Superior temporal gyrus (tissue), 1 donor: ENCODE data around the gene ACTL9.

Source experiments
- DNase-seq: peaks from one replicate; pipeline ENCODE4 v3.0.0-alpha.2; 2016; ENCODE audit errors: extremely low spot score

Gene ACTL9

GRCh38 chr19:8686549-8686948, 12.0 kb downstream of the ACTL9 start:
- no peak for DNase-seq

GRCh38 chr19:8684001-8684902, 14.3 kb downstream of the ACTL9 start:
- no peak for DNase-seq

- DNase-seq = no peak
Observed at GRCh38 chr19:8682931-8683330, 15.7 kb downstream of the ACTL9 start.

GRCh38 chr19:8682472-8682871, 16.1 kb downstream of the ACTL9 start:
- DNase-seq = no peak

- no peak for DNase-seq
Observed at GRCh38 chr19:8681345-8682029, 17.1 kb downstream of the ACTL9 start.

- DNase-seq = no peak
Observed at GRCh38 chr19:8680676-8681344, 17.8 kb downstream of the ACTL9 start.

GRCh38 chr19:8678244-8678807, 20.3 kb downstream of the ACTL9 start:
- DNase-seq = no peak

GRCh38 chr19:8675066-8675465, 23.5 kb downstream of the ACTL9 start:
- DNase-seq = no peak

- no peak for DNase-seq
Observed at GRCh38 chr19:8673276-8673891, 25.2 kb downstream of the ACTL9 start.

GRCh38 chr19:8666814-8667405, 31.7 kb downstream of the ACTL9 start:
- DNase-seq = no peak

GRCh38 chr19:8665468-8666213, 33.0 kb downstream of the ACTL9 start:
- DNase-seq = no peak

- no peak for DNase-seq
Observed at GRCh38 chr19:8664671-8665057, 33.9 kb downstream of the ACTL9 start.

- no peak for DNase-seq
Observed at GRCh38 chr19:8663920-8664670, 34.5 kb downstream of the ACTL9 start.

GRCh38 chr19:8662263-8662662, 36.3 kb downstream of the ACTL9 start:
- no peak for DNase-seq

- no peak for DNase-seq
Observed at GRCh38 chr19:8659905-8660304, 38.7 kb downstream of the ACTL9 start.

- DNase-seq = no peak
Observed at GRCh38 chr19:8657869-8658268, 40.7 kb downstream of the ACTL9 start.

GRCh38 chr19:8655340-8655709, 43.3 kb downstream of the ACTL9 start:
- no peak for DNase-seq

GRCh38 chr19:8654591-8655339, 43.8 kb downstream of the ACTL9 start:
- peak; percentile 52 for DNase-seq

- no peak for DNase-seq
Observed at GRCh38 chr19:8648240-8648639, 50.4 kb downstream of the ACTL9 start.
